GM18520 (cell line): ENCODE results near the gene OSBPL10.
A peak's percentile ranks its signal among the peaks of the same experiment; 100 is the strongest.

ENCODE experiments used
- ATAC-seq: cut with Tn5 transposase; IDR thresholded peaks from one replicate; pipeline ENCODE4 v1.9.1; 2021; ENCODE audit not compliant: unreplicated experiment

Gene OSBPL10

DNA sequence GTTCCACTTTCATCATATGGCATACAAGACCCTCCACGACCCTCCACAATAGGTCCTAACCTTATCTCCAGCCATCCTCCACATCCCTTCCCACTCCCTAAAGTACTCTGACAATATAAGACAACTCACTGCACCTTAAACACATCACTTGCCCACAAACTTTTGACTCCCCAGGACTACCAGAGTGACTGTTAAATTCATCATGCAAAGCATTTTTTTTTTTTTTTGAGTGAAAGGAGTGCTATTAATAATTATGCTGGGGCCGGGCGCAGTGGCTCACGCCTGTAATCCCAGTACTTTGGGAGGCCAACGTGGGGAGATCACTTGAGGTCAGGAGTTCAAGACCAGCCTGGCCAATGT lies 55.8 kb downstream of the OSBPL10 start:
- ATAC-seq: peak; percentile 35

DNA sequence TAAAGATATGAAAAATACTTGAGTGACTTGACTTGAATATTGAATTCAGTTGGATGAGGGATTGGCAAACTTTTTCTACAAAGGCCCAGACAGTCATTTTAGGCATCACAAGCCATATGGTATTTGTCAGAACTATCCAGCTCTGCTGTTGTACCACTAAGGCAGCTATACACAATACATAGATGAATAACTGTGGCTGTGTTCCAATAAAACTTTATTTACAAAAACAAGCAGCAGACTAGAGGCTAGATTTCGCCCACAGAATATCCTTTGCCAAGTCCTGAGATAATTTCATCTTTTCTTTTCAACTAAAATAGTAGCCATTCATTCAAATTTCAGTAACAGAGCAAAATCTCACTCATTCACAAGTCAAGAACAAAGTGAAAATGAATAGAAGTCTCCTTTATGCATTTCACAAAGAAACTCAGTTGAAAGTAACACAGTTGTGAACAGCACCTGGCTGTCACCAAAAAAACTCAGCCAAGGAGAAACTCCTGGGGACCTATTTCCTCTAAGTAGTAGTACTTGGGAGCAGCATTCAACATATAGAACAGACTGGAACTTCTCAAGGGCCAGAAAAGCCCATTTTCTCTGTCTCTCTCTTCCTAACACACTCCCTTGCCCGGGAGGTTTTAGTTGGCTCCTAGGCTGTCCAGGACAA lies 56.3 kb downstream of the OSBPL10 start:
- no peak for ATAC-seq

DNA sequence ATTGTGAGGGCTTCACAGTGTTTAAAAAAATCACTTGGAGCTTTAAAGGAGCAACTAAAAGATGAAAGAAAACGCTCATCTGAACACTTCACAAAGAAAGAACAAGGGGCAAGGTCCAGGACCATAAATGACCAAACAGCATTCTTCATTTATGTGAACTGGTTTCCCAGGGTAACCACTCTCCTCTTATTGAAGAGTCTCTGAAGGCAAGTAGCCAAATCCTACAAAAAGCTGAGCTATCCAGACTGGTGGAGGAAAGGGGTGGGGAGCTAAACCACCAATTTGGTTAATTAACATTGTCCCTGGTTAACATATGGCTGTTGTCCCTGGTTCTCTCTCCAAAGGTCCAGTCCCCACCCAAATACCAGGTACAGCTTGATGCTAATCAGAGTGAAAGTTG lies 58.1 kb downstream of the OSBPL10 start:
- ATAC-seq: no peak

DNA sequence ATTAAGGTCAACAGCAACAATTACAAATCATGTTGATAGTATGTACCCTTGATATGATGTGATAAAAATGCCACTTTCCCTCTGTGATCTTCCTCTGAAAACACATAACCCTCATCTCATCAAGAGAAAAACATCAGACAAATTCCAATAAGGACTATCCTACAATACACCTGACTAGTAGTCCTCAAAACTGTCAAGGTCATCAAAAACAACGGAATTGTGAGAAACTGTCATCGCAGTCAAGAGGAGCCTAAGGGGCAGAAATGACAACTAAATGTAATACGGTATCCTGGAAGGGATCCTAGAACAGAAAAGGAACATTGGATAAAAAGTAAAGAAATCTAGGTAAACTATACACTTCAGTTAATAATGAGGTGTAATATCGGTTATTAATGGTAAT lies 59.2 kb downstream of the OSBPL10 start:
- no peak for ATAC-seq

DNA sequence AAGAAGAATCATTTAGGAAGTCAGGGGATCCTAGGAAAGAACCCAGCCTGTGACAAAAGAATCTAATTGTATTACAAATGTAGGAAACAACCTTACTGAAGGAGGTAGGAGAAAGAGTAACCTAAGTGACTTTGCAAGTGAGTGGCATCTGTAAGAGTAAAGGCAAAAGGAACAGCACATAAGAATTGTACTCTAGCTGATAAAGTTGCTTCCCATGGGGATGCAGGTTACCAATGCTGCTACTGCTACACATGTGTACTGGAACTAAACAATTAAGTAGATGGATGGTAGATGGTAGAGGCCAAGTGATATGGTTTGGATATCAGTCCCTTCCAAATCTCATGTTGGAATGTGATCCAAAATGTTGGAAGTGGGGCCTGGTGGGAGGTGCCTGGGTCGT lies 60.8 kb downstream of the OSBPL10 start:
- ATAC-seq: no peak

DNA sequence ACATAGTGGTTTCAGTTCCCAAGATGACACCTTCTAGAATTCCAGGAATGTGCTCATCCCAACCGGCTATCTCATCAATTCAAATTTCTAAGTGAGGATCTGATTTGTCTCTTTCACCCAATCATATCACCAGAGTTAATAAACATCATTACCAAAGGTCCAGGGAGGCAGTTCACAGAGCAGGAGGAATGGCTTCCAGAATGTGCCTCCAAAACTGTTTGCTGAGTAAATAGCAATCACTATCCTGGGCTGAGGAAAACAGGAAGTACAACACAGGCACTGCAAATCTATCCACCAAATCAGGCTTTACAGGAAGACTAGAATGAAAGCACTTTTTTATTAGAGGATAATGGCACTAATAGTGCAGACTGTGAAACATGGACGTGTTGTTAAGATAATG lies 61.5 kb downstream of the OSBPL10 start:
- no peak for ATAC-seq

DNA sequence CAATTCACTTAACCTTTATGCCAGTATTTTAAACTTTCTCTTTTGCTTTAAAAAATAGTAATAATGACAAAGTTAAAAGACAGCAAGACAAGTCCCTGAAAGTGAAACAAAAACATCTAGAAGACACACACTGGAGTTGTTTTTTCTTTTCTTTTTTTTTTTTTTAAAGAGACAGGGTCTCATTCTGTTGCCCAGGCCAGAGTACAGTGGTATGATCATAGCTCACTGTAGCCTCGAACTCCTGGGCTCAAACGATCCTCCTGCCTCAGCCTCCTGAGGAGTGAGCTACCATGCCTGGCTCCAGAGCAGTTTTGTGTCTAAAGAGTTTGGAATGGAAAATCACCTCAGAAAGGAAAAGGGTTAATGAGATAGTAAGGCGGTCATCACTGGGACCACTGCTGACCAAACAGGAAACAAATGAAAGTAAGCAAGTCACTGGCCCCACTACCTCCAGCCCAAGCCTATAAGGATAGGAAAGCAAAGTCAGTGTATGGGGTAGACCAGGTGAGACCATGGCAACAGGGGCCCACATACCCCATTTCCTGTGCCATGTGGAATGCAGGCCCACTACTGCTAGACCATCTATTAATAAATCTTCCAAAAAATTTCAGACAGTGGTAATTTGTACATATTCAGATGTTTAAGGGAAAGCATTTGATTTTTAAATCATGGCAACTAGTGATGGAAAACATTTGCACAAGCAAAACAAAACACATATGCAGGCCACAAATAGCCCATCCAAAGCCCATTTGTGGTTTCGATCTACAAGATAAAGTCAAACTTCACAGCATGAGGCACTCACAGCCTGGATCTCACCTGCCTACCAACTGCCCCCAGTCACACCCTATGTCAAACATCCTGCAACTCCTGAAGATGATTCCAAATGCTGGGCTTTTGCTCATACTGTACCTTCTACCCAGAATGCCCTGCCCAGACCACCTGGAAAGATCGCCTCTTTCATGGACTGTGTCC lies 62.6 kb downstream of the OSBPL10 start:
- peak; percentile 72 for ATAC-seq

DNA sequence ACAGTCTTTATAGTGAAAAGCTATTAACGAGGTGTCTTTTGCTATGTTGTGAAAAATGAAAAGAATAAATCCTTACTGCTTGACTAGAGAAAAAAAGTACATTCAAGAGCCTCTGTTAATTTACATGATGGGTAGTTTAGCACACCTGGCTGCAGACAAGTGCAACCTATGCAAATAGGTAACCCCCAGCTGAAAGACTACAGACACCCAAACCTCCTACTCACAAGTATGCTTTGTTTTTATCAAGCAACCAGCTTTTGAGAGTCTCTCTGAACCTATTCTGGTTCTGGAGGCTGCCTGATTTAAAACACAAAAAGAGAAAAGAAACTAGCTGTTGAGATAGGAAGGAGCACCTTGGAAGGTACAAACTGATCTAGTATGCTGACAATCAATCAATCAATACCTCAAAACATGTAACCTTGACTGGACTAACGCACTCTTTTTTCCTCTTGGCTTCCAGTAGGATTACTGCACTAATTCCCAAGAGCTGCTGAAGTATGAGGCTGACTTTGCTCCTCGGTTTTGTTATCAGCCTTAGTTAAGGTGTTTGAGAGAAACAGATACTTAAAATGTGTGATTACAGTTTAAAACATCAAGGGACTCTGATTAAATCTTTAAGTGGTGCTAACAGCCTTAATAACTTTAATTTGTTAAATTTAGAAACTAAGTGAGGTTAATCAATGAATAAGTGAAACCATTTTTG lies 63.6 kb downstream of the OSBPL10 start:
- ATAC-seq: peak; percentile 57

DNA sequence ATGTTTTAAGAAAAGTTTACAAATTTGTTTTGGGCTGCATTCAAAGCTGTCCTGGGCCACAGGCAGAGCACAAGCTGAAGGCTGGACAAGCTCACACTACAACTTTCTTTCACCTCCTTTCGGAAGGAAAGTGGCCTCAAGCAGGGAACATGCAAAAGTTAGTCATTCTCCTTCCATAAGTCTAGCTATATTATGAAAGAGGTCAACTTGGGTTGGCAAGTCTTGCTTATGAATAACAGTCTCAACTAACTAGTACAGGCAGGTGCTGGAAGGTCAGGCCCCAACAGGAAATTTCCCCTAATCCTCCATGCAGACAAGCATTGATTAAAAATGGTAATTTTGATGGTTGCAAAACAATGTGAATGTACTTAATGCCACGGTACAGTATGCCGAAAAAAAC lies 69.4 kb downstream of the OSBPL10 start:
- no peak for ATAC-seq

DNA sequence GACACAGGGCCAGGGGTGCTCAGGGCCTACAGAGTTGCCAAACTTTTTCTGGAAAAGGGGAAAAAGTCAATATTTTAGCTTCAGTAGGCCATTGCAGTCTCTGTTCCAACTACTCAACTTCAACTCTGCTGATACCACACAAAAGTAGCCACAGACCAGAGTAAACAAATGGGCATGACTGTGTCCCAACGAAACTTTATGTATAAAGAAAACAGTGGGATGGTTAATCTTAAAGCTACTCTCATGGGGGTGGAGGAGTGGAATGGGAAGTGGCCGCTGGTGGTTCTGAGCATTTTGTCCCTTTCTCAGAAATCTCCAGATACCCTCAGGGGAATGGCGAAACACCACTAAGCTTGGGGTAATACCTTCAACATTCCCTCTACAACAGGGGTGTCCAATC lies 69.9 kb downstream of the OSBPL10 start:
- ATAC-seq: no peak

DNA sequence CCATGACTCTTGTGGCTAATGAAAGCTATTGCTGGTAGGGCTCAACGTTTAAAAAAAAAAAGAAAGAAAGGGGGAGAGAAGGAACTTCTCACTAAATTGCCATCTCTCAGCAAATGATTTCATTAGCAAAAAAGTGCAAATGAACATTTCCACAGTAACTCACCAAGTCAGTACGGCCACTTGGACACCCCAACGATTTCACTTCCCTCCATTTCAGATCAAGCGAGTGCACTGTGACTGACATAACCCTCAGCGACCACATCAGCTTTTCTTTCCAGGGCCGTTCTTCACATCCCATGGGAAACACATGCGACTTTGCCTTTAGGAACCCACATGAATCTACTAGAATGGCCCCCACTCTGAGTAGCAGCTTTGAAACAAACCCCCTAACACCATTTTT lies 71.6 kb downstream of the OSBPL10 start:
- ATAC-seq: no peak

DNA sequence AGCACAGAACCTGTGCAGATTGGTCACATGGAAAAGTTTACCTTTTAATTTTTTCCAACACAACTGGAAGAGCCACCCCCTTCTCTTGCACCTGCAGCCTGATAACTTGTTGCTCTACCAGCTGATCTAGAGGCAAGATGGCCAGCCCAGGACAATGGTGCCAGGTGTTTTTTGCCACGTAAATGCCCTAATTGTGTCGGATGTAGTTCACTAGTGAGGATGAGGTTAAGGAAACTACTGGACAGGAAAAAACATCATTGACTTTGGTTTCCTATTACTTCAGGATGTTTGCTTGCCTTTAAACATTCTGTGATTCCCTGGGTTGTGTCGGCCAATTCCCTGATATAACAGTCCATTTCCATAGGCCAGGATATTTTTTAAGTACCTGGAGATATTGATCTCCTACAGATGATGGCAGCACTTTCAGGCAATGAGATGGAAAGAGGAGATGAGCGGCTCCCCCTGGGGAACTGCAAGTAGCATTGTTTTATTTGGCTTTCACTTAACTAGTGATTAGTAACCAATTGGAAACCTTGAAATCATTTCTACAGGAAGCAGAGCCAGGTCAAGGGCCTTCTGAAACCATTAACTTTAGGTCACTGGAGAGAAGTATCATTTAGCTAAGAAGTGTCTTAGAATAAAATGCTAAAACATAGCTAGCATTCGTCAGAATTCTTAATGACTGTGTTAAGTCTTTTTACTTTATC lies 72.5 kb downstream of the OSBPL10 start:
- peak; percentile 46 for ATAC-seq

DNA sequence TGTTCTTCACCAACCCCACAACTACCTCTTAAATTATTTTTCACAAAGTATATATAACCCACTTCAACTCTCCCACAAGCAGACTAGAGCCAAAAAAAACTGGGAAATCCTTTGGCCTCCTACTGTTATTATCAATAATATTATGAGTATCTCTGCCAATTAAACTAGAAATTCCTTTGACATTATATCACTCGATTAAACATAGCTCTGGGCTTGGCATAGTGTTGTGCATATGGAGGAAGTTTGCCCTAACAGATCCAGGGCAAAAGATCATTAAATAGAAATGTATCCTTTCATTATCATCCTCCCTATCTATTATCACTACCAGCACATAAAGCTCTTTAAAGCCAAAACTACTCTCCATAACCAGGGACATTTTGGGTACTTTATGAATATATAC lies 74.9 kb downstream of the OSBPL10 start:
- no peak for ATAC-seq

DNA sequence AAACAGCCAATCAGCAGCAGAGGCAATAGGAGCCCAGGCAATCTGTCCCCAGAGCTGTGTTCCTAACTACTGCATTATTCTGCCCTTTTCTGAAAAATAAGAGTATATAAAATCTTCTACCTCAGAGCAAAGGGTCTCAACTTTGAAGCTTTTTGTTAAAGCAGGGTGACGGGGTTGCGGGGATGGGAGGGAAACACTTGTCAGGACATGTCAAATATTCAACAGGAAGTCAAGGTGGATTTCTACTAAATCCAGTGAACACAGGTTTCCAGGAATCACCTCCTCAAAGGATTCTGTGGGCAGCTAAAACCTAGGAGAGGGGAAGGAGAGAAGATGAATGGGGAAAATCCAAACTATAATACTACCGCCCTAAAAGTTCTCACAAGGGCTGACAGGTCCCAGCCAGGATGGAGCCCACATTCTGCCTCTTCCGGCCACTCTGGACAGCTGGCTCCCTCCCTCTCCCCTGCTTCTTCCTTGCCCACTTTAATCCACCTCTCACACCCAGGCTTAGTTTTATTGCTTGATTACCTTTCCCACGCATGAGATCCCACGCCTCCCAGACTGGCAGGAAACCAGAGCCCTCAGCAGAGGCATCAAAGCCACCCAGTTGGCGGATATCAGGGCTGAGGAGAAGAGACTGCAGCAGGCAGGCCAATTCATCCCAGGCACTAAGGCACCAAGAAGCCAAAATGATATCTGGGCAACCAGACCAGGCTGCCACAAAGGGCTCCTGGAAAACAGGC lies 77.2 kb downstream of the OSBPL10 start:
- no peak for ATAC-seq

DNA sequence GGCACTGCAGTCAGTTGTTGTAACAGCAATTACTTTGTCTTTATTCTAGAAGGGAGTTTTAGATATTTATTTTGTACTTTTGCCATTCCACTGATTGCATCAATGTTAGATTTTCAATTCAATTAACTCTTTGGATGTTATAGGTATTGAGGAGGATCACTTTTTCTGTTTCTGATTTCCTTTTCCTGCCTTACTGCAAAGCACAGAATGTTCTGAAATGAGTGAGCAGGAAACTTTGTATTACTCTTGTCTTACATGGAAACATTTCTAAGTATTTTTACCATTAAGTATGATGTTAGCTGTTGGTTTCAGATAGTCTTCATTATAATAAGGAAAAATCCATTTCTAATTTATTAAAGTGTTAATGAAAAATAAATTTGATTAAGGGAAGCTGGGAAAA lies 80.5 kb downstream of the OSBPL10 start:
- ATAC-seq: no peak

DNA sequence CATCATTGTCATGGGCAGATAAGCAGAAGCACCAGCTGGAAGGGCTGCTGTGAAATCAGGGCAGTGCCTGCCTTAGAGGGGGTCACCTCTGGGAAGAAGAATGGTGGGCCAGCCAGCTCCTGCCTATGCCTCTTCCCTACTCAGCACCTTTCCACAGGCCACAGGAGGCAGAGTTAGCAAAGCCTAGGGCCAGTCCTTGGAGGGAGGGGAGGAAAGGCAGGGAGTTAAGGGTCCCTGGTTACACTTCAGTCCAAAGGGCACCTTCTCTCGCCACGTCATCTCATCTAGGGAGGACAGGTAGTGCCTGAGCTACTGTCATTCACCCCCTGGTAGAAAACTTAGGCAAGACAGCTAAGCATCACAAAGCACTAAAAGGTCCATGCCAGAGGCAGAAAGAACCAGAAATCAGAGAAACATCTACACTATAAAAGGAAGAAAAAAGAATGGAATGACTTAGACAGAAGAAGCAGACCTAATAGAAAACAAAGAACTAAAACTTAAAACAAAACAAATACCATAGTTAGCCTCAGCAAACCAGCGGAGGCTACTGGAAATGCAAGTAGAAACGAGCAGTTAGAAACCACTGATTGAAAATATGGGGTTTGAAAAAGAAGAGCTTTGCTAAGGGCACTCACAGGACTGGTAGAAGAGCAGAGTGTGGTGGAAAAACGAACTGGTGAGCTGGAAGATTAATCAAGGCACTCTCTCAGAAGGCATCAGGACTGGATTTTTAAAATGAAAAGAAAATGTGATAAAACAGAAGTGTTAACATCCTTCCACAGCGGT lies 84.2 kb downstream of the OSBPL10 start:
- no peak for ATAC-seq

DNA sequence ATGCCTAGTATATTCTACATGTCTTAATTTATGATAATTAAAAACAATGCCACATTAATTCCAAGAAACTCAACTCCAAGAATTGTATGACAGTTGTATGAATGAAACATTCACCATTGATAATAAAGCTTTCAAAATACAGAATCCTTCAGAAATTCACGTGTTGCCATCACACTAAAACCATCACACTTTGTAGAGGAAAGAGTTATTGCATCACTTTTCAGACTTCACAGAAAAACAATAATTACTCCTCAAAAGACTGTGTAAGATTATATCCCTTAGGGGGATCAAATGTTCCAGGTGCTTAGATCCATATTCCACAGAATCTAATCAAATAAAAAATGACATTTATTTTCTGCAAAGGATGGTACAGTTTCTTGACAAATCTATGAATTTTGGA lies 85.0 kb downstream of the OSBPL10 start:
- no peak for ATAC-seq

DNA sequence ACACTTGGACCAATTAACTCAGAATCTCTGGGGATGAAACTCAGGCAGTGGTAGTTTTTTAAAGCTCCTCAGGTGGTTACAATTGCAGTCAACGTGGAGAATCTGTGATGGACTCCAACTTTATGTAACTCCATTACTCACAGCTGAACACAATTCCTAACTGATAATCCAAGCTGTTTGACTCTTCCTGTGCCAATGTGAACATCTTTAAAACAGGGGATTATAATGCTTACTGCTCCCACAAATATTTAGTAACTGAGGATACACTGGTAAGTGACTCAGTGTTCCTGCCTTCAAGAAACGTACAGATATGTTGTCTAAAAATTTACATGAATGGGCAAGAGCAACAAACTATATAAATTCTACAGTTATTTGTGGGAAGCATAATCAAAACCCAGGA lies 85.6 kb downstream of the OSBPL10 start:
- ATAC-seq: no peak

DNA sequence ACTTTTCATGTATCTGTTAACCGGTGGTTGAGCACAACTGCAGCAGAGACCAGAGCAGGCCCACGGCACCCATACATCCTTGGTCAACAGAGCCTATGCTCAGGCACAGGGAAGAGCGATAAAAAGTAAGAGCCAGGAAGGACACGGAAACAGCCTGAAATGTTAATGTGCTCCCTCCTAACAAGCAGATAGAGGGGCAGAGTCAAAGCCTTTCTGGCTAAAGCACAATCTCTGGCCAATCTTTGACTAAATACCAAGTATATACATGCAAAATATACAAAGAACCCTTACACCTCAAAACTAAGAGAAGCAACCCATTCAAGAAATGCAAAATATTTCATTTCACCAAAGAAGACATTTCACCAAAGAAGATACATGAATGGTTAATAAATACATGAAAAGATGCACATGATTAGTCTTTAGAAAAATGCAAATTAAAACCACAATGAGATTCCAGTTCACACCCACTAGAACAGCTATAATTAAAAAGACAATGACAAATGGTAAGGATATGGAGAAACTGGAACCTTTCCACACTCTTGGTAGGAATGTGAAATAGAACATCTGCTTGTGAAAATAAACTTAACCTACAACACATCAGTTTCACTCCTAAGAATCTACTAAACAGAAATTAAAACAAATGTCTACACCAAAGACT lies 88.0 kb downstream of the OSBPL10 start:
- no peak for ATAC-seq
